ENCODE results near the gene TASP1. TPM values are rescaled to one million over a fixed set of nuclear protein-coding genes. Genes with fewer than 3 reads are reported as not detected.

Gene TASP1
- total and polyA plus RNA-seq, 10 of the 15 experiments (the other 5 are each of a cell fraction or from before 2014, with no cell fraction given): 7.4 to 17.8 (median 10.5) TPM

DNA sequence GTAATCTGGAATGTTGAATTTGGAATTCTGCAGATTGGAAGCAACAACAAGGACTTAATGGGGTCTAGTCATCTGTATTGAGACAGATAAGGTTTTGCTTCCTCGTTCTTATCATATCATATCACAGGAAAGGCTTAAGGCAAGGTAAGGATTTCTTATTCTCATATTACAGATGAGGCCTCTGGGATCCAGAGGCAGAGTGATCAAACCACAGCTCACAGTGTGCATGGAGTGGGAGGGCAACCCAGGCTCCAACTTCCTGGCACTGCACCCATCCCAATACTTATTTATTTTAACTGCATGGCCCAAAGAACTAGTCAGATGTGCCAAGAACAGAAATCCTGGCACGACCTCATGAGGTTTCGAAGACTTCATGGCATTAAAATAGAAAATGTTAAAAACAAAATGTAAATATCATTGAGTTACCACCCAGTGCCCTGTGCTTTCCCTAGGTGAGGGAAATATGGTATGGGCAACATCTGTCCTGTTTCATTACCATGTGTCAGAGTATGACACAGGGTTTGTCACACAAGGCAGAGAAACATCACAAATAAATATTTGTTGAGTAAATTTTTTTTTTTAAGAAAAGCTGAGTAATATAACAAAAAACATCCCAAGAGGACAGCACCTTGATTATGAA lies 225.8 kb downstream of the TASP1 start:
- BruUV-seq (replicated peaks): no TSS peak
- TF ChIP-seq RUNX3 (IDR thresholded peaks at IDR 0.05; ENCODE audit: low read length): no peak
- WGBS (ENCODE audit: insufficient coverage, insufficient replicate concordance, low lambda C conversion rate, missing lambda C conversion rate): 95% methylated on average over 3 of the region's 3 CpGs
- ChIA-PET POLR2A (no interaction called here), RAD21 (ENCODE audit: unreplicated experiment) (no interaction called here), CTCF (no interaction called here), SMC1A (ENCODE audit: uncharacterized antibody, unreplicated experiment) (no interaction called here)
- in situ Hi-C loops (cut with MboI) (no loop called here), intact Hi-C loops (cut with micrococcal nuclease; ENCODE audit: unreplicated experiment) (no loop called here)
- FAIRE-seq: no peak
- H3K79me2 ChIP-seq (ENCODE audit: control insufficient read depth, insufficient read depth, low read length): no peaks in the 10 kb centered on the region
- DNase-seq (ENCODE audit: low read depth, low spot score): no peak
- H3K9ac ChIP-seq (ENCODE audit: control insufficient read depth, insufficient read depth, low read length): no peak overlapping the region
- peaks cover 0 to 2% of the 10 kb centered on the region in 2 experiments; a peak in 1 of 4 replicates for H3K36me3 ChIP-seq (ENCODE audit: control insufficient read depth in 2 of 2, insufficient read depth in 2 of 2, low read length in 1 of 2)
- H2AFZ ChIP-seq (ENCODE audit: control insufficient read depth, low read depth, low read length): no peak overlapping the region
- no peak overlapping the region for H3K27ac ChIP-seq (ENCODE audit: control insufficient read depth, insufficient read depth)
- no peak overlapping the region for H3K4me2 ChIP-seq (ENCODE audit: control insufficient read depth, insufficient read depth)
- no peak for ATAC-seq
- no peaks in the 10 kb centered on the region for H3K27me3 ChIP-seq (replicated peaks in 1 of 2; ENCODE audit: control insufficient read depth in 2 of 2, insufficient read depth in 2 of 2, low read length in 1 of 2)
- no peaks in the 10 kb centered on the region for H3K9me3 ChIP-seq (replicated peaks; ENCODE audit: control insufficient read depth, insufficient read depth, low read length)
- no peaks in the 10 kb centered on the region for H3K4me1 ChIP-seq (ENCODE audit: control insufficient read depth, insufficient read depth, low read length)
- H4K20me1 ChIP-seq (ENCODE audit: control insufficient read depth, insufficient read depth): no peaks in the 10 kb centered on the region
- H3K4me3 ChIP-seq: no peak overlapping the region

- 95% methylated on average over 4 of the region's 4 CpGs for WGBS (ENCODE audit: insufficient coverage, insufficient replicate concordance, low lambda C conversion rate, missing lambda C conversion rate)
- DNase-seq (ENCODE audit: low read depth, low spot score) (no peak), FAIRE-seq (no peak), ATAC-seq (no peak)
- SMC1A ChIA-PET (ENCODE audit: uncharacterized antibody, unreplicated experiment): interaction anchor here (1.0 kb wide), 1 partner anchor 28 kb away, joined by 3 read pairs; no protein-coding TSS in a partner anchor
- no peak overlapping the region for H3K4me2 ChIP-seq (ENCODE audit: control insufficient read depth, insufficient read depth)
- CTCF ChIA-PET: no interaction called here
- intact Hi-C loops (cut with micrococcal nuclease; ENCODE audit: unreplicated experiment): no loop called here
- BruUV-seq (replicated peaks): no TSS peak
- H3K4me1 ChIP-seq (ENCODE audit: control insufficient read depth, insufficient read depth, low read length): no peaks in the 10 kb centered on the region
- in situ Hi-C loops (cut with MboI): no loop called here
- no peaks in the 10 kb centered on the region for H3K79me2 ChIP-seq (ENCODE audit: control insufficient read depth, insufficient read depth, low read length)
- POLR2A ChIA-PET: no interaction called here
- H3K36me3 ChIP-seq (ENCODE audit: control insufficient read depth in 2 of 2, insufficient read depth in 2 of 2, low read length in 1 of 2): no peaks in the 10 kb centered on the region
- no peak overlapping the region for H3K9ac ChIP-seq (ENCODE audit: control insufficient read depth, insufficient read depth, low read length)
- H3K27ac ChIP-seq (ENCODE audit: control insufficient read depth, insufficient read depth): no peak overlapping the region
- RAD21 ChIA-PET (ENCODE audit: unreplicated experiment): no interaction called here
- H3K4me3 ChIP-seq: no peak overlapping the region
- H4K20me1 ChIP-seq (ENCODE audit: control insufficient read depth, insufficient read depth): no peaks in the 10 kb centered on the region
- H2AFZ ChIP-seq (ENCODE audit: control insufficient read depth, low read depth, low read length): no peak overlapping the region
- no peaks in the 10 kb centered on the region for H3K27me3 ChIP-seq (replicated peaks in 1 of 2; ENCODE audit: control insufficient read depth in 2 of 2, insufficient read depth in 2 of 2, low read length in 1 of 2)
- no peaks in the 10 kb centered on the region for H3K9me3 ChIP-seq (replicated peaks; ENCODE audit: control insufficient read depth, insufficient read depth, low read length)
- TF ChIP-seq ZZZ3 (IDR thresholded peaks at IDR 0.05; ENCODE audit: control insufficient read depth, insufficient read length, low read depth) (no peak), SMC3 (IDR thresholded peaks at IDR 0.05; ENCODE audit: borderline replicate concordance, low read length) (no peak), RCOR1 (conservative IDR thresholded peaks at IDR 0.05; ENCODE audit: low read depth, low read length) (no peak), LARP7 (IDR thresholded peaks at IDR 0.05) (no peak), HDAC2 (IDR thresholded peaks at IDR 0.05) (no peak), CTCF (IDR thresholded peaks at IDR 0.05 in 2 of 3, conservative IDR thresholded peaks at IDR 0.05 in 1 of 3; ENCODE audit: control insufficient read depth in 2 of 3, extremely low read depth in 1 of 3, insufficient read depth in 1 of 3, low read depth in 3 of 3, low read length in 3 of 3) (no peak), SRF (IDR thresholded peaks at IDR 0.05; ENCODE audit: low read depth in 2 of 2, low read length in 2 of 2) (no peak), ZBTB4 (CRISPR knock-in tag; IDR thresholded peaks at IDR 0.05) (no peak), POLR2AphosphoS5 (IDR thresholded peaks at IDR 0.05; ENCODE audit: low read length) (no peak), POU2F2 (IDR thresholded peaks at IDR 0.05; ENCODE audit: borderline replicate concordance, low read depth, low read length) (no peak), RAD21 (IDR thresholded peaks at IDR 0.05; ENCODE audit: insufficient read depth, low read depth, low read length) (no peak), EP300 (IDR thresholded peaks at IDR 0.05; ENCODE audit: borderline replicate concordance in 1 of 2, control insufficient read depth in 1 of 2, low read depth in 2 of 2, low read length in 2 of 2) (no peak)
These were observed 234.4 kb downstream of the TASP1 start for GRCh38 chr20:13404293-13404692.

Data from GM12878 (cell line).